H1 (cell line): ENCODE measurements around the gene HMG20A. TPM values are rescaled to one million over a fixed set of nuclear protein-coding genes. Genes with fewer than 3 reads are reported as not detected.

ENCODE experiments used
- GTF2F1 ChIP-seq: IDR thresholded peaks from 2 replicates; pipeline ENCODE4 v1.6.1; 2012; ENCODE audit warnings: low read depth, low read length, improper control_type of control experiment, borderline replicate concordance
- SP4 ChIP-seq: IDR thresholded peaks from 2 replicates; pipeline ENCODE4 v1.6.1; 2012; ENCODE audit warnings: low read length, inconsistent platforms
- polyA plus RNA-seq, 7 experiments: library from polyadenylated mRNA; depleted of rRNA in 3 of 7; stranded (reverse) in 5 of 7; unstranded in 2 of 7; fragments of >200 nt in 5 of 7; fragments of 200-250 nt in 2 of 7; gene quantifications; 1 replicate in 5 of 7; 2 replicates in 1 of 7; 4 replicates in 1 of 7; pipeline versions ENCODE4 v1.2.1 to v1.2.3, GENCODE V29; 2011 to 2013; ENCODE audit warnings: missing spikeins in 2 of 7, mixed read lengths in 2 of 7
- total RNA-seq: library from RNA; stranded (reverse); fragmentation: NEBNext Ultra II Directional; extraction: Animal tissue kit (Norgen Biotek cat#: 25700); gene quantifications from 2 replicates; pipeline ENCODE4 v1.2.1, GENCODE V29; 2021

Gene HMG20A
- total and polyA plus RNA-seq, 2 of the 8 experiments (the other 6 are each of a cell fraction or from before 2014, with no cell fraction given): 52.1 to 59.7 TPM

GRCh38 chr15:77416148-77416455 lies 4.6 kb upstream of the HMG20A start (continued):
- TF ChIP-seq SP4: no peak
- no peak for TF ChIP-seq GTF2F1
- TF ChIP-seq, all 59 proteins: peak for 0
